Right ventricle myocardium inferior (tissue), 1 donor: Measurements from ENCODE around the gene TLR3. TPM values are rescaled to one million over a fixed set of nuclear protein-coding genes. Genes with fewer than 3 reads are reported as not detected.
"Not testable (repeated sequence)": the region's sequence is repeated elsewhere in the genome, so short reads cannot be mapped to it uniquely, and the experiment has no call there.

Experiments
- ATAC-seq: fragments of 200-7000 bp; cut with Tn5 transposase; one replicate; pipeline ENCODE4 v1.9.1; 2020; ENCODE audit warnings: mild to moderate bottlenecking, moderate library complexity
- DNase-seq: peaks from one replicate; pipeline ENCODE4 v3.0.0; 2021; ENCODE audit errors: missing footprints
- intact Hi-C: fragments of 100-400 bp; cut with DNase I; formaldehyde crosslinking; loops from one replicate; pipeline ENCODE4 v1.11.0; 2022
- total RNA-seq: library from RNA; stranded (reverse); fragmentation: NEBNext Ultra II Directional; extraction: Animal tissue kit (Norgen Biotek cat#: 25700); gene quantifications from one replicate; pipeline ENCODE4 v1.2.1, GENCODE V29; 2021
- donor health status: DM: no; HTN: yes; CAD: no; lungs with severe emphysema.

Gene TLR3
- total RNA-seq, 1 donor from 2014 or later, result 5.2 TPM

DNA sequence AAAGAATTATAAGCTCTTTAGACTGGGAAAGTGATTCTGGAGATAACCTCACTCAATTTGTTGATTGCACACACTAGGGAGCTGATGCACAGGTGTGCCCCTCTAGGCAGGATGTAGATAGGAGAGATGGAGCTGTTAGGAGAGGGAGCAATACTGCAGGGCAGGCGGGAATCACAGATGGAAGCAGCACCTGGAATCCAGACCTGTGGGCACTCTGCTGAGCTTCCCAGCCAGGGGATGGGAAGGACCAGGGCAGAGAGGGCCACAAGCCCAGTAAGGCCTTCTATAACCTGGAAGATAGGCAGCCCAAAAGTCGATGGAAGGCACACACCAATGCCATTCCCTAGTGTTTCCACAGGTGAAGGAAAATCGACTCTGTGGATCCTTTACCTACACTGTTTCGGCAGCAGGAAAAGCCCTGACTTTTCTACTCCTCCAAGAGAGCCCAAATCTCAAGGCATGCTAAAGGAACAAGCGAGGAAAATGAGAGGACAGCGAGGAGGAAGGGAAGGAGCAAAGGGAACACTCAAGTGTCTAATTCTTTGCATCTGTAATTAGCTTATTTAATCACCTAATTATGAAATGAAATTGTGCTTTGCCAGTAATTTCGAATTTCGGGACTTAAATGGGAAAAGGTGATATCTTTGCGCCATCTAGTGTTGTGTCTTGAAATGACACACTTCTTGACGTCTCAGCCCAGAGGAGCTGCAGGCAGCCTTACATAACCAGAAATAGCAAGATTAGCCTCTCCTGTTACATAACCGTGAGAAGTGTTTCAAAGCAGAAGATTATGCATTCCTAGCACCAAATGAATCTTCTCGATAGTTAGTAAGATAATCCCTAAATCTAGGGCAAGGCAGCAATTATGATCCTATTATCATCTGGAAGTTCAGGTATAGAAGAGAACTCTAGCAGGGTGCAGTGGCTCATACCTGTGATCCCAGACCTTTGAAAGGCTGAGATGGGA is 31.0 kb upstream of the TLR3 start:
- peak; percentile 88 for ATAC-seq
- no peak for DNase-seq
- intact Hi-C loops, result loop anchor here (5.0 kb wide), 2 partner anchors 396 to 566 kb away; partner anchors contain the start of gene CCDC110

DNA sequence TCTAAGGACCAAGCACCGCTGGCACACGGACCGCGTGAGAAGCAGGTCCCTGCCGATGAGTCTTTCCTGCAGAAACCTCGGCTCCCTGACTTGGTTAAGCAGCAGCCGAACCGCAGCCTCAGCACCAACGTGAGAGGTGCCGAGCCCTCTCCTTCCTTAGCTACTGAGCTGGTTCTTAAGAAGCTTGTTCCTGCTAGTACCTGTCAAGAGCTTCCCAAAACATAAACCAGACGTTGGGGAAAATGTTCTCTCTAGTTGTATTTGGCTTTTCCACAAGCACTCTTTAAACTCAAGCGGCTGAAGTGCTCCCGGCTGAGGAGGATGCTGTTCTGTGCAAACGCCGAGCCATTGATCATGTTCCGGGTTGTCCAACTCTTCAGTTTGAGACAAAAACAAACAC is 29.3 kb upstream of the TLR3 start:
- intact Hi-C loops, result loop anchor here (5.0 kb wide), 2 partner anchors 397 to 567 kb away; partner anchors contain the start of gene CCDC110
- no peak for DNase-seq
- ATAC-seq, result no peak

DNA sequence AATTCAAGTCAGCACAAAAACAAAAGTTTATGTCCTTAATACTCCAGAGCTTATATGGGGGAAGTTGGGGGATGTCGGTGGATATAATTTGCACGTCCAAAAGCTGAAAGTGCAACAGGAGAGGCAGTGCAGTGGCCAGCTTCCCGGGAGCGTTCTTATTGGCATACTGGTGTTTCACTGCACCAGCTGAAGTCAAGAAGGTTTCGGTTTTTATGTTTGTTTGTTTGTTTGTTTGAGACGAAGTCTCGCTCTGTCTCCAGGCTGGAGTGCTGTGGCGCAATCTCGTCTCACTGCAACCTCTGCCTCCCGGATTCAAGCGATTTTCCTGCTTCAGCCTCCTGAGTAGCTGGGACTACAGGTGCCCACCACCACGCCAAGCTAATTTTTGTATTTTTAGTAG is 28.6 kb upstream of the TLR3 start:
- DNase-seq (no peak), ATAC-seq (no peak)
- intact Hi-C loops, result no loop called here

DNA sequence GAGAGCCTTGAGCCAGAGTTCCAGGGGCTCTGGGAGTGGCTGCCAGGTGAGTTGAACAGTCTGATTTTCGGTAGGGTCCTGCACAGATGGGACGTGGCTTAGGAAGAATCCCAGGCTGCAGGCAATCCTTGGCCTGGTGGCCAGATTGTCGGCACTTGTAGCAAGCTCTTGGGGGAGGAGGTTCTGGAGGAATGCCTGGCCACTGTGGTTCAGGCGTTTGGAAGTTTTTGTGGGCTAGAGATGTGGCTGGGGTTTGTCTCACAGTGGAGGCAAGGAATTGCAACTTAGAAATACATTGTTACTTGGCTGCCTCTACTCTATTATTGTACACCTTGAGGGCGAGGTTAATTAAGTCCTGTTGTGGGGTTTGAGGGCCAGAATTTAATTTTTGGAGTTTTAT is 21.5 kb upstream of the TLR3 start:
- ATAC-seq, DNase-seq, intact Hi-C loops: not testable (repeated sequence)

- intact Hi-C loops, ATAC-seq, DNase-seq: not testable (repeated sequence)
Observed at GRCh38 chr4:186050135-186050534, 18.8 kb upstream of the TLR3 start.

DNA sequence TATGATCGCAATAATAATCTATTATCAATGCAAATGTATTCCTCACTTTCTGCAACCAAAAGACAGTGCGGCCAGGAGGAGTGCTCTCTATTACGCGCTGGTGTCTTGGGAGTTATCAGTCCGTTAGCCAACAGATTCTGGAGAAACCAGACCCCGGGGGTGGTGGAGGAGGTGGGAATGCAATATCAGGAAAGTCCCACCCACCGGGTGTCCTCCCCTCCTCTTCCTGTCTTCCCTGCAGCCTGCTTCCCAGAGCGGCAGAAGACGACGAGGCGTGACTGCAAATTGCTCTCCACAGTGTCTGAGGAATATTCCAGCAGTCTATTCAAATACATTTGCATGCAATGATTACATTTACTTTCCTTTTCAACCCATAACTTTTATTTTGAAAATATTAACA is 17.9 kb upstream of the TLR3 start:
- intact Hi-C loops, result no loop called here
- no peak for DNase-seq
- no peak for ATAC-seq

DNA sequence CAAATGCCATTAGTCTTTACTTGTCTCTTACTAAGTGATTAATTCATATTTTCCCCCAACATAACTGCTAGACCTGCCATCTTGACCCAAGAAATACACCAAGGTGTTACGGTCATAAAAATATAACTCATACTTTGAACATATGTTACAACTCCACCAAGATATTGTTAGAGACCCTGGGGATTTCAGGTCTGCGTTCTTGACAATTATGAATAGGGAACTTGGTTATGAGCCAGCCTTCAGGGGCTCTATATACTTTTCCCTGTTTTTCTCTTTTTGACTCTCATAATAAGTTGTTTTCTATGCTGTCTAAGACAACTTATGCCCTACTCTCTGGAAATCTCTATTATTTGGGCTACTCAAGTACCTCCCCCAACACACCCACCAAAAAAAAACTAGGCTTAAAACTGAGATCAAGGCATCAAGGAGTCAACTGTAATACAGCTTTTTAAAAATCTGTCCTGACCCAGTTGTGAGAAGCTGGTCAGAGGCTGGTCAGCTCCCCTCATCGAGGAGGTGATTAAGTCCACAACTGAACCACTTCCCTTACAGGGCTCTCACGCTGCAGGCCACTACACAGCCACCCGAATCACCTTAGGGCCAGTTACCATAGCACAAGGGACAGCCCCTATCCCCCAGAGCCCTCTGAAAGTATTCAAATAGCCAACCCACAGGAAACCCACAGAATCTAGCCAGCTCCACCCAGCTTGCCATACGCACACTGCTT is 10.5 kb upstream of the TLR3 start:
- intact Hi-C loops, result no loop called here
- ATAC-seq (no peak), DNase-seq (no peak)

GRCh38 chr4:186058980-186059316 is 10.0 kb upstream of the TLR3 start:
- no peak for DNase-seq
- no peak for ATAC-seq
- intact Hi-C loops, result no loop called here

DNA sequence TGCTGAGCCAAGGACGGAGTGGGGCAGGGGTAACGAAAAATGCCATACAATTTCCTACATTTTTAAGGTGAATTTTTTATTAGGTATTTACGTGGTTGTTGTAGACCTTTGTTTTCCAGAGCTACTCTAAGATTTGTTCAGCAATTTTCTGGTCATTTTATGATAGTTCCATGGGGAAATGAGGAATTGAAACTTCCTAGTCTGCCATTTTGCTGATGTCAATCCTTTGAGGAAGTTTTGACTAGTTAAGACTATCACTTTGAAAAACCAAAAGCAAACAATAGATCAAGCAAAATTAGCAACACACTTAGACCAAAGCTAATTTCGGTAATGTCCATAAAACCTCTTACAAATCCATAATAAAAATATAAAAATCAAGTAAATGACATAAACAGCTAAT is 7.0 kb upstream of the TLR3 start:
- ATAC-seq (no peak), DNase-seq (no peak)
- intact Hi-C loops, result loop anchor here (10.0 kb wide), 1 partner anchor 523 kb away; no protein-coding TSS in a partner anchor

GRCh38 chr4:186067757-186068385 is 1.1 kb upstream of the TLR3 start:
- ATAC-seq, result peak; percentile 91
- intact Hi-C loops, result loop anchor here (1.0 to 10.0 kb wide), 3 partner anchors 69 to 517 kb away; partner anchors contain the start of gene CYP4V2
- no peak for DNase-seq

DNA sequence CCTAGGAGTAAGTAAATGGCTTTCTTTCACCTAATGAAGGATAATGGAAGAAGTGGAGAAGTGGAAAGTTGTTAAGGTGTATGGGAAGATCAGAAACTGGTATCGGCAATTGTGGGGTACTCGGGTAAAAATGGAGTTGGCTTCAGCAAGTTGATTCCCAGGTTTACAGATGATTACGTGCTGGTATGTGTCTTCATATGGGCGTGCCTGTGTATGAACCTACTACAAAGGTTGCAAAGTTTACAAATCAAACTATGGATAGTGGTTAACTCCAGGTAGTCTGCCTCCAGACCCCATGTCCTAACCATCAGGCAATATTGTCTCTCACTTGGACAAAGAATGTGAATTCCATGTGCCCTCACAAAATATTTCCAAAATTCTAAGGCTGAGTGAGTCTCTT is 773 bp downstream of the TLR3 start:
- no peak for DNase-seq
- no peak for ATAC-seq
- intact Hi-C loops, result loop anchor here (10.0 kb wide), 1 partner anchor 515 kb away; no protein-coding TSS in a partner anchor

GRCh38 chr4:186072516-186072915 is 3.6 kb downstream of the TLR3 start:
- no peak for ATAC-seq
- intact Hi-C loops, result no loop called here
- no peak for DNase-seq

DNA sequence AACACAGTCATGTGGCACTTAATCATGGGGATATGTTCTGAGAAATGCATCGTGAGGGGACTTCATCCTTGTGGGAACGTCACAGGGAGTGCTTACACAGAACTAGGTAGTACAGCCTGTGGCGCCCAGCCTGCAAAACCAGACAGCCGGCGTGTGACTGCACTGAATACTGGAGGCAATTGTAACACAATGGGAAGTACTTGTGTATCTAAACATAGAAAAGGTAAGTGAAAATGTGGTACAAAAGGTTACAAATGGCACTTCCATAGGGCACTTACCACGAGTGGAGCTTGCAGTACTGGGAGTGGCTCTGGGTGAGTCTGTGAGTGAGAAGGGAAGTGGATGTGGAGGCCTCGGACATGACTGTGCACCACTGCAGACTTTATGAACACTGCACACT is 5.2 kb downstream of the TLR3 start:
- intact Hi-C loops, result no loop called here
- peak; percentile 39 for ATAC-seq
- no peak for DNase-seq

DNA sequence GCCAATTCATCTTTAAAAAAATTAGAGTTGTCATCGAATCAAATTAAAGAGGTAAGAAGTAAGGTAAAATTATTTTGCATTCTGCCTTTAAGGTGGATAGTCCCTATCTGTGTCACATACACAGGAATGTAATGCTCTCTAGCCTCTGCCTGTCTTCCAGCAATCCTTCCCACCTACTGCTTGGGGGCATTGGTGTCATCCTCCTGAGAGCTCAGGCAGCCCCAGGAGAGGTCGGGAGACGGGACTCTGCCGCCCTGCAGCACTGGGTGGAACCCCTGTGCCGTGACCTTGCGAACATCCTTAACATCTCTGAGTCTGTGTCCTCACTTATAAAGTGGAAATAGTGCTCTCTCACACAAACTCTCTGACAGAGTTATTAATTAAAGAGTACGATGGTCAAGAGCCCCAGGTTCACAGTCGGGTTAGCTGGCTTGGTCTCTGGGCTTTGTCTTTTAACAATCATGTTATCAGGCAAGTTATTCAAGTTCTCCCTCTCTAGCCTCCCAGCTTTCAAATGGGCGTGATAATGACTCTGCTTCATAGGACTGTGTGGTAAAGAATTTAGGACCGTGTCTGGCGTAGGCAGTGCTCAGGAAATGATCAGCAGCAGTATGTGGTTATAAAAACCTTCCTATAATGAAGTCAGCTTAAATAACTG is 10.2 kb downstream of the TLR3 start:
- no peak for ATAC-seq
- intact Hi-C loops, result no loop called here
- DNase-seq, result no peak

- DNase-seq (no peak), ATAC-seq (no peak)
- intact Hi-C loops, result no loop called here
Observed at GRCh38 chr4:186079694-186080093, 10.7 kb downstream of the TLR3 start.

DNA sequence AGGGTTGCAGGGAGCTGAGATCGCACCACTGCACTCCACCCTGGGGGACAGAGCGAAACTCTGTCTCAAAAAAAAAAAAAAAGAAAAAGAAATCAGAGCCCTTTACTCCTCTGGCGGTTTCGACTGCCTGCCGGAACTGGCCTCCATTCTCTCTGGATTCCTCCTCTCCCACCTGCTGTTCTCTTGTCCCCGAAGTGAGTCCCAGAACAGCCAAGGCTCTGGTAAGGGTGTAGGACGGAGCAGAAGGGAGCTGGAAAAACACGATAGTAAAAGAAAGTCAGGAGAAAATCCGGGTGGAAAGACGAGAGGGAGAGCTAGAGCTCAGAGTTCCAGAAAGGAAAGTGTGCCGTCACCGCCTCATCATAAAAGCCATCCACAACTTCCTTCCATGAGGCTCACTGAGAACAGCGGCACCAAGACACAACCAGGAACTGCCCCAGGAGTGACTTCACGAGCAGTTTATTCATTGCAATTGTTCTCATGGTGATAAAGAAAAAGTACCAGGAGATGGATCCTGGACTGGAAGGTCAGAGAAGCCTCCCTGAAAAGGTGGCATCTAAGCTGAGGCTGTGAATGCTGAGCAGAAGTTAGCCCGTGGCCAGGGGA is 12.3 kb downstream of the TLR3 start:
- DNase-seq (no peak), ATAC-seq (no peak)
- intact Hi-C loops, result no loop called here

- no peak for ATAC-seq
- intact Hi-C loops, result no loop called here
- DNase-seq, result no peak
Observed at GRCh38 chr4:186082221-186082620, 13.3 kb downstream of the TLR3 start.

GRCh38 chr4:186088523-186088922 is 19.6 kb downstream of the TLR3 start:
- intact Hi-C loops, result no loop called here
- DNase-seq, result no peak
- no peak for ATAC-seq
